ENCODE measurements around the gene ZNF576. TPM values are rescaled to one million over a fixed set of nuclear protein-coding genes. Genes with fewer than 3 reads are reported as not detected.

ZNF576 gene
- total and polyA plus RNA-seq, 9 of the 15 experiments (the other 6 are each of a cell fraction or from before 2014, with no cell fraction given), result 6.8 to 18.2 (median 12.2) TPM

GRCh38 chr19:43575156-43575950, 21.0 kb upstream of the ZNF576 start, which contains the start of the genes PINLYP and XRCC1 (continued):
- peak; percentile 41; the same call in 1 of the 2 replicates for TF ChIP-seq EP400 (IDR thresholded peaks at IDR 0.05)
- peak; percentile 47; the same call in 1 of the 2 replicates for TF ChIP-seq E2F1 (CRISPR knock-in tag; IDR thresholded peaks at IDR 0.05)
- TF ChIP-seq UBTF (IDR thresholded peaks at IDR 0.05; ENCODE audit: borderline replicate concordance in 1 of 2, low read depth in 2 of 2, low read length in 2 of 2), result peak in 1 of 2 experiments; percentile 13; a peak in 1 of 4 replicates
- peak; percentile 42; the same call in 1 of the 2 replicates for TF ChIP-seq ZBTB9 (CRISPR knock-in tag; IDR thresholded peaks at IDR 0.05)
- TF ChIP-seq RFX5 (IDR thresholded peaks at IDR 0.05; ENCODE audit: low read depth, low read length), result peak; percentile 93
- TF ChIP-seq ARID4B (CRISPR knock-in tag; IDR thresholded peaks at IDR 0.05), result peak; percentile 86; the same call in 1 of the 2 replicates
- peak; percentile 53; the same call in 1 of the 2 replicates for TF ChIP-seq CTBP1 (IDR thresholded peaks at IDR 0.05; ENCODE audit: borderline replicate concordance)
- peak; percentile 54 to 76; a peak in 1 of 4 replicates for TF ChIP-seq SIN3A (IDR thresholded peaks at IDR 0.05; ENCODE audit: borderline replicate concordance in 2 of 2, control insufficient read depth in 1 of 2, low read depth in 2 of 2, low read length in 2 of 2)
- peak; percentile 41; the same call in 1 of the 2 replicates for TF ChIP-seq TFAP4 (CRISPR knock-in tag; IDR thresholded peaks at IDR 0.05; ENCODE audit: borderline replicate concordance)
- TF ChIP-seq GABPA (tag; conservative IDR thresholded peaks at IDR 0.05; ENCODE audit: low read depth), result 0 out of 2 replicates have a peak, but pooled peaks have one; percentile 24
- 0 out of 2 replicates have a peak, but pooled peaks have one; percentile 23 for TF ChIP-seq DMBX1 (CRISPR knock-in tag; IDR thresholded peaks at IDR 0.05; ENCODE audit: borderline replicate concordance)
- TF ChIP-seq COPS2 (conservative IDR thresholded peaks at IDR 0.05), result no peak
- no peak for TF ChIP-seq KHSRP (IDR thresholded peaks at IDR 0.05)
